ENCODE data around the gene UGT1A4. TPM values are rescaled to one million over a fixed set of nuclear protein-coding genes. Genes with fewer than 3 reads are reported as not detected.
"Not testable (repeated sequence)": the region's sequence is repeated elsewhere in the genome, so short reads cannot be mapped to it uniquely, and the experiment has no call there.

The UGT1A4 gene
- total and polyA plus RNA-seq, 2 experiments from 2014 or later = not detected

GRCh38 chr2:233746475-233747282, 28.1 kb downstream of the UGT1A4 start:
- TF ChIP-seq, protein P1, sequence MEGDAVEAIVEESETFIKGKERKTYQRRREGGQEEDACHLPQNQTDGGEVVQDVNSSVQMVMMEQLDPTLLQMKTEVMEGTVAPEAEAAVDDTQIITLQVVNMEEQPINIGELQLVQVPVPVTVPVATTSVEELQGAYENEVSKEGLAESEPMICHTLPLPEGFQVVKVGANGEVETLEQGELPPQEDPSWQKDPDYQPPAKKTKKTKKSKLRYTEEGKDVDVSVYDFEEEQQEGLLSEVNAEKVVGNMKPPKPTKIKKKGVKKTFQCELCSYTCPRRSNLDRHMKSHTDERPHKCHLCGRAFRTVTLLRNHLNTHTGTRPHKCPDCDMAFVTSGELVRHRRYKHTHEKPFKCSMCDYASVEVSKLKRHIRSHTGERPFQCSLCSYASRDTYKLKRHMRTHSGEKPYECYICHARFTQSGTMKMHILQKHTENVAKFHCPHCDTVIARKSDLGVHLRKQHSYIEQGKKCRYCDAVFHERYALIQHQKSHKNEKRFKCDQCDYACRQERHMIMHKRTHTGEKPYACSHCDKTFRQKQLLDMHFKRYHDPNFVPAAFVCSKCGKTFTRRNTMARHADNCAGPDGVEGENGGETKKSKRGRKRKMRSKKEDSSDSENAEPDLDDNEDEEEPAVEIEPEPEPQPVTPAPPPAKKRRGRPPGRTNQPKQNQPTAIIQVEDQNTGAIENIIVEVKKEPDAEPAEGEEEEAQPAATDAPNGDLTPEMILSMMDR (IDR thresholded peaks at IDR 0.05; ENCODE audit: low read depth, low read length) = no peak
- DNase-seq (ENCODE audit: low read depth in 1 of 2, low spot score in 1 of 2) = peak in 1 of 2 donors; percentile 39

DNA sequence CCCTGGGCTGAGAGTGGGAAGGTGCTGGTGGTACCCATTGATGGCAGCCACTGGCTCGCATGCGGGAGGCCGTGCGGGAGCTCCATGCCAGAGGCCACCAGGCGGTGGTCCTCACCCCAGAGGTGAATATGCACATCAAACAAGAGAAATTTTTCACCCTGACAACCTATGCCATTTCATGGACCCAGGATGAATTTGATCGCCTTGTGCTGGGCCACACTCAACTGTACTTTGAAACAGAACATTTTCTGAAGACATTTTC, 28.7 kb downstream of the UGT1A4 start:
- Histone ChIP-seq H3K4me3 (no peak overlapping the region), H3K36me3 (no peaks in the 10 kb centered on the region), H3K27ac (no peak overlapping the region), H3K9me3 (ENCODE audit: low read depth) (no peaks in the 10 kb centered on the region), H3K27me3 (no peaks in the 10 kb centered on the region), H3K4me1 (ENCODE audit: low read depth) (no peaks in the 10 kb centered on the region)
- TF ChIP-seq, protein P1 (IDR thresholded peaks at IDR 0.05; ENCODE audit: low read depth, low read length) = no peak
- DNase-seq (ENCODE audit: low read depth in 1 of 2, low spot score in 1 of 2) = no peak

More at GRCh38 chr2:233746475-233747282, 28.1 kb downstream of the UGT1A4 start:
- H3K4me1 ChIP-seq (ENCODE audit: low read depth) = no peaks in the 10 kb centered on the region
- H3K27ac ChIP-seq = no peak overlapping the region
- no peak overlapping the region for H3K4me3 ChIP-seq
- no peaks in the 10 kb centered on the region for H3K9me3 ChIP-seq (ENCODE audit: low read depth)
- H3K27me3 ChIP-seq = no peaks in the 10 kb centered on the region
- H3K36me3 ChIP-seq = no peaks in the 10 kb centered on the region

DNA sequence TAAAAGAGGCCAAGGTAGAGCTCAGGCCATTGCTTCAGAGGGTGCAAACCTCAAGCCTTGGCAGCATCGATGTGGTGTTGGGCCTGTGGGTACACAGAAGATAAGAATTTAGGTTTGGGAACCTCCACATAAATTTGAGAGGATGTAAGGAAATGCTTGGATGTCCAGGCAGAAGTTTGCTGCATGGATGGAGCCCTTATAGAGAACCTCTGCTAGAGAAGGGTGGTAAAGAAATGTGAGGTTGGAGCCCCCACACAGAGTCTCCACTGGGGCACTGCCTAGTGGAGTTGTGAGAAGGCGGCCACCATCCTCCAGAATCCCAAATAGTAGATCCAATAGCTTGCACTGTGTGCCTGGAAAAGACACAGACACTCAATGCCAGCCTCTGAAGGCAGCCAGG, 32.2 kb downstream of the UGT1A4 start:
- not testable (repeated sequence) for DNase-seq (ENCODE audit: low read depth in 1 of 2, low spot score in 1 of 2); H3K4me1 ChIP-seq (ENCODE audit: low read depth)

DNA sequence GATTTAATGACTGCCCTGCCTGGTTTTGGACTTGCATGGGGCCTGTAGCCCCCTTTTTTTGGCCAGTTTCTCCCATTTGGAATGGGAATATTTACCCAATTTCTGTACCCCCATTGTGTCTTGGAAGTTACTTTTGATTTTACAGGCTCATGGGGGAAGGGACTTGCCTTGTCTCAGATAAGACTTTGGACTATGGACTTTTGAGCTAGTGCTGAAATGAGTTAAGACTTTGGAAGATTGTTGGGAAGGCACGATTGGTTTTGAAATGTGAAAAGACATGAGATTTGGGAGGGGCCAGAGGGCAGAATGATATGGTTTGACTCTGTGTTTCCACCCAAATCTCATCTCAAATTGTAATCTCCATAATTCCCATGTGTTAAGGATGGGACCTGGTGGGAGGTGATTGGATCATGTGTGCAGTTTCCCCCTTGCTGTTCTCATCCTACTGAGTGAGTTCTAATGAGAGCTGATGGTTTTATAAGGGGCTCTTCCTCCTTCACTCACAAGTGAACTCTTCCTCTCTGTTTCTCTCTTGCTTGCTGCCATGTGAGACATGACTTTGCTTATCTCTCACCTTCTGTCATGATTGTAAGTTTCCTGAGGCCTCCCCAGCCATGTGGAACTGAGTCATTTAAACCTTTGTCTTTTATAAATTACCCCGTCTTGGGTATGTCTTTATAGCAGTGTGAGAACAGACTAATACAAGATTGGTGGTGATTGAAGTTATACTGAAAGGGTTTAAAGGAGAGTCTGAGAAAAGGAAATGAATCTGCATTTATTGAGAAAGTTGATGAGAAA, 32.9 kb downstream of the UGT1A4 start:
- not testable (repeated sequence) for H3K4me1 ChIP-seq (ENCODE audit: low read depth); H3K36me3 ChIP-seq; H3K9me3 ChIP-seq (ENCODE audit: low read depth); H3K4me3 ChIP-seq; DNase-seq (ENCODE audit: low read depth in 1 of 2, low spot score in 1 of 2); H3K27me3 ChIP-seq; H3K27ac ChIP-seq

More for the DNA sequence above, 32.2 kb downstream of the UGT1A4 start:
- H3K27me3 ChIP-seq; H3K36me3 ChIP-seq; H3K4me3 ChIP-seq; H3K9me3 ChIP-seq (ENCODE audit: low read depth); H3K27ac ChIP-seq: not testable (repeated sequence)

- H3K4me3 ChIP-seq = no peak overlapping the region
- no peaks in the 10 kb centered on the region for H3K9me3 ChIP-seq (ENCODE audit: low read depth)
- no peak for DNase-seq (ENCODE audit: low read depth in 1 of 2, low spot score in 1 of 2)
- no peaks in the 10 kb centered on the region for H3K27me3 ChIP-seq
- H3K36me3 ChIP-seq = no peaks in the 10 kb centered on the region
- no peaks in the 10 kb centered on the region for H3K4me1 ChIP-seq (ENCODE audit: low read depth)
- TF ChIP-seq, protein P1 (IDR thresholded peaks at IDR 0.05; ENCODE audit: low read depth, low read length) = no peak
- H3K27ac ChIP-seq = no peak overlapping the region
These were observed 36.5 kb downstream of the UGT1A4 start for GRCh38 chr2:233754872-233755611.

DNA sequence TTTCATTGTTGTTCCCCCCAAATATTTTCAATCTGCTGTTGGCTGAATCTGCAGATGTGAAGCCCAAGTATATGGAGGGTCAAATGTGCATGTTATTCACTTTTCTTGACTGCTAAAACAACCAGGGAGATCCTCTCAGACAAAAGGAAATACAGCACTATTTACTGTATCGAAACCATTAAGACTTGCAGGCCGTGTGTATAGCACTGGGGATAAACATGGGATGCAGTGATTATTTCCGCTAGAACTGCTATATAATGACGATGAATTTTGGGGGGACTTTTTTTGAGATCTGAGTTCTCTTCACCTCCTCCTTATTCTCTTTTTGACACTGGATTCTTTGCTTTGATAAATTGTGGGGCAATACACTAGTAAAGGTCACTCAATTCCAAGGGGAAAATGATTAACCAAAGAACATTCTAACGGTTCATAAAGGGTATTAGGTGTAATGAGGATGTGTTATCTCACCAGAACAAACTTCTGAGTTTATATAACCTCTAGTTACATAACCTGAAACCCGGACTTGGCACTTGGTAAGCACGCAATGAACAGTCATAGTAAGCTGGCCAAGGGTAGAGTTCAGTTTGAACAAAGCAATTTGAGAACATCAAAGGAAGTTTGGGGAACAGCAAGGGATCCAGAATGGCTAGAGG, 38.0 kb downstream of the UGT1A4 start:
- H3K4me1 ChIP-seq (ENCODE audit: low read depth) = no peaks in the 10 kb centered on the region
- H3K9me3 ChIP-seq (ENCODE audit: low read depth) = no peaks in the 10 kb centered on the region
- H3K4me3 ChIP-seq = no peak overlapping the region
- H3K27me3 ChIP-seq = no peaks in the 10 kb centered on the region
- TF ChIP-seq, protein P1 (IDR thresholded peaks at IDR 0.05; ENCODE audit: low read depth, low read length) = no peak
- DNase-seq (ENCODE audit: low read depth in 1 of 2, low spot score in 1 of 2) = no peak
- no peaks in the 10 kb centered on the region for H3K36me3 ChIP-seq
- no peak overlapping the region for H3K27ac ChIP-seq
